ENCODE results near the gene PCCA.

DNA sequence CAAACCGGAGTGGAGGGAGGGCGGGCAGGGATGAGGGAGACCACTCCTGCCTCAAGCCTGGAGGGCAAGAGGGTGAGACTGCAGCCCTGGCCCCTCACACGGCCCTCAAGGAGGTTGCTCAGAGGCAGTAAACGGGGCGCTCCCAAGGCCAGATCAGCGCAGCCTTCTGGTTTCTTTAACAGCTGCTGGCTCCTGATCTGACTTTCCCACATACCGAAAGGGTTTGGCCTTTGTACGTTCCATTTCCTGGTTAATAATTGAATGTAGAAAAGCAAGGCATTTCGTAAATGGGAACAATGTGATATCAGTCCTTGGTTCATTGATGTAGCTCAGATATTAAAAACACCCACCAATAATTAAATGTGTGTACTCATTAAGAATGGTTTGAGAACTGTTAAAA lies 428.2 kb downstream of the PCCA start:
- TF ChIP-seq EZH2 (IDR thresholded peaks at IDR 0.05; ENCODE audit: low read length, missing control alignments): no peak
- TF ChIP-seq, protein P1, sequence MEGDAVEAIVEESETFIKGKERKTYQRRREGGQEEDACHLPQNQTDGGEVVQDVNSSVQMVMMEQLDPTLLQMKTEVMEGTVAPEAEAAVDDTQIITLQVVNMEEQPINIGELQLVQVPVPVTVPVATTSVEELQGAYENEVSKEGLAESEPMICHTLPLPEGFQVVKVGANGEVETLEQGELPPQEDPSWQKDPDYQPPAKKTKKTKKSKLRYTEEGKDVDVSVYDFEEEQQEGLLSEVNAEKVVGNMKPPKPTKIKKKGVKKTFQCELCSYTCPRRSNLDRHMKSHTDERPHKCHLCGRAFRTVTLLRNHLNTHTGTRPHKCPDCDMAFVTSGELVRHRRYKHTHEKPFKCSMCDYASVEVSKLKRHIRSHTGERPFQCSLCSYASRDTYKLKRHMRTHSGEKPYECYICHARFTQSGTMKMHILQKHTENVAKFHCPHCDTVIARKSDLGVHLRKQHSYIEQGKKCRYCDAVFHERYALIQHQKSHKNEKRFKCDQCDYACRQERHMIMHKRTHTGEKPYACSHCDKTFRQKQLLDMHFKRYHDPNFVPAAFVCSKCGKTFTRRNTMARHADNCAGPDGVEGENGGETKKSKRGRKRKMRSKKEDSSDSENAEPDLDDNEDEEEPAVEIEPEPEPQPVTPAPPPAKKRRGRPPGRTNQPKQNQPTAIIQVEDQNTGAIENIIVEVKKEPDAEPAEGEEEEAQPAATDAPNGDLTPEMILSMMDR (conservative IDR thresholded peaks at IDR 0.05 in 1 of 2, IDR thresholded peaks at IDR 0.05 in 1 of 2; ENCODE audit: low read depth in 1 of 2, low read length in 2 of 2): no peak
